GM12873 (cell line): ENCODE measurements around the gene FOXN1.

Source experiments
- CTCF ChIP-seq: IDR thresholded peaks from 2 replicates; pipeline ENCODE4 v1.5.1; 2012; ENCODE audit warnings: low read depth, mild to moderate bottlenecking, moderate library complexity, low read length, control low read depth; ENCODE audit not compliant: insufficient read depth; ENCODE audit errors: missing control alignments

Gene FOXN1

GRCh38 chr17:28508211-28508724 lies 2.1 kb downstream of the FOXN1 start:
- no peak for TF ChIP-seq CTCF

- no peak for TF ChIP-seq CTCF
Measured at GRCh38 chr17:28509789-28510188, 3.6 kb downstream of the FOXN1 start.

- no peak for TF ChIP-seq CTCF
Measured at GRCh38 chr17:28511858-28512461, 5.8 kb downstream of the FOXN1 start.

GRCh38 chr17:28513476-28513875 lies 7.3 kb downstream of the FOXN1 start:
- no peak for TF ChIP-seq CTCF

- TF ChIP-seq CTCF: no peak
Measured at GRCh38 chr17:28514561-28515002, 8.4 kb downstream of the FOXN1 start.

GRCh38 chr17:28515518-28515917 lies 9.4 kb downstream of the FOXN1 start:
- no peak for TF ChIP-seq CTCF

GRCh38 chr17:28518132-28518531 lies 12.0 kb downstream of the FOXN1 start:
- no peak for TF ChIP-seq CTCF
